ENCODE data around the gene VPS54. TPM values are rescaled to one million over a fixed set of nuclear protein-coding genes. Genes with fewer than 3 reads are reported as not detected.
"Not testable (repeated sequence)": the region's sequence is repeated elsewhere in the genome, so short reads cannot be mapped to it uniquely, and the experiment has no call there.

VPS54 gene
- polyA plus RNA-seq, 3 donors, result 44.5 to 58.5 (median 46.1) TPM

DNA sequence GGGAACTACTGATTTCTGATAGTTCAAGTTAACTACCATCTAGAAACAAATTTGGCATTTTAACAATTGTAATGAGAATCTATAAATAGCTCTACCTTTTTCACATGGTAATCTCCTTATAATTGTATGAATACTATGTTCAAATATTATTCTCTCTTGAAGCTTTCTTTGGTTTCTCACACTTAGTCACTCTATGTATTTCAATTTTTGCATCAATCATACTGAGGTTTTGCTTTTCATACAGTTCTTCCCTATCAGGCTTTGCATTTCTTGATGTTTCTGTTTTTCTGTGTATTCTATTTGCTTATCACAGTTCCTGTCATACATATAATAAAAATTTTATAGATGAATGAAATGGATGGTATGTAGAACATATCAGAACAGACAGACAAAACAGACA is 16.0 kb downstream of the VPS54 start:
- no peak for DNase-seq (ENCODE audit: extremely low read depth in 1 of 11, low read depth in 9 of 11, low spot score in 4 of 11)

GRCh38 chr2:64001382-64002101 is 17.7 kb downstream of the VPS54 start:
- no peak for DNase-seq (ENCODE audit: extremely low read depth in 1 of 11, low read depth in 9 of 11, low spot score in 4 of 11)

GRCh38 chr2:64000630-64001381 is 18.4 kb downstream of the VPS54 start:
- no peak for DNase-seq (ENCODE audit: extremely low read depth in 1 of 11, low read depth in 9 of 11, low spot score in 4 of 11)

GRCh38 chr2:63999049-63999448 is 20.2 kb downstream of the VPS54 start:
- no peak for DNase-seq (ENCODE audit: extremely low read depth in 1 of 11, low read depth in 9 of 11, low spot score in 4 of 11)

GRCh38 chr2:63996582-63997198 is 22.5 kb downstream of the VPS54 start:
- not testable (repeated sequence) for DNase-seq (ENCODE audit: extremely low read depth in 1 of 11, low read depth in 9 of 11, low spot score in 4 of 11)

- not testable (repeated sequence) for DNase-seq (ENCODE audit: extremely low read depth in 1 of 11, low read depth in 9 of 11, low spot score in 4 of 11)
Measured at GRCh38 chr2:63994329-63995070, 24.7 kb downstream of the VPS54 start.

GRCh38 chr2:63993871-63994270 is 25.4 kb downstream of the VPS54 start:
- DNase-seq (ENCODE audit: extremely low read depth in 1 of 11, low read depth in 9 of 11, low spot score in 4 of 11), result no peak

GRCh38 chr2:63993130-63993584 is 26.1 kb downstream of the VPS54 start:
- not testable (repeated sequence) for DNase-seq (ENCODE audit: extremely low read depth in 1 of 11, low read depth in 9 of 11, low spot score in 4 of 11)

DNA sequence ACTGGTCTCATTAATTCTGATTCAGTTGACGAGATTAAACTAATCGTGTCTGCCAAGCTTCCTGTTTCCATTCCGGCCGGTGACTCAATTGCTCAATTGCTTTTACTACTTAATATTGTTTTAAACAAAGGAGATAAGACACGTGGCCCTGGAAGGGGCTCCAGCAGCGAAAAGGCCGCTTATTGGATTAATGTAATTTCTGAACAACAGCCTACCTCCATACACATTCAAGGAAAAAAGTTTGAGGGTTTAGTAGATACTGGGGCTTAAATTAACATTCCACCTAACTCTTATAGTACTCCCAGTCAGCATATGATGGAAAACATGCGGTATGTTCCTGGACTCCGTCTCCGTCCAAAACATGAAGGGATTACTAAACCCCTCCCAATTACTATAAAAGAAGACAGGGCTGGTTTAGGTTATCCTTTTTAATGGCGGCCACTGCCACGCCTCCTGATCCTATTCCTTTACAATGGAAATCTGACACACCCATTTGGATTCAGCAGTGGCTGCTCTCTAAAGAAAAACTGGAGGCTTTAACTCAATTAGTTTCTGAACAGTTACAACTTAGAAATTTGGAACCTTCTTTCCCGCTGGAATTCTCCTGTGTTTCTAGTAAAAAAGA is 27.1 kb downstream of the VPS54 start:
- no peak for DNase-seq (ENCODE audit: extremely low read depth in 1 of 11, low read depth in 9 of 11, low spot score in 4 of 11)

DNA sequence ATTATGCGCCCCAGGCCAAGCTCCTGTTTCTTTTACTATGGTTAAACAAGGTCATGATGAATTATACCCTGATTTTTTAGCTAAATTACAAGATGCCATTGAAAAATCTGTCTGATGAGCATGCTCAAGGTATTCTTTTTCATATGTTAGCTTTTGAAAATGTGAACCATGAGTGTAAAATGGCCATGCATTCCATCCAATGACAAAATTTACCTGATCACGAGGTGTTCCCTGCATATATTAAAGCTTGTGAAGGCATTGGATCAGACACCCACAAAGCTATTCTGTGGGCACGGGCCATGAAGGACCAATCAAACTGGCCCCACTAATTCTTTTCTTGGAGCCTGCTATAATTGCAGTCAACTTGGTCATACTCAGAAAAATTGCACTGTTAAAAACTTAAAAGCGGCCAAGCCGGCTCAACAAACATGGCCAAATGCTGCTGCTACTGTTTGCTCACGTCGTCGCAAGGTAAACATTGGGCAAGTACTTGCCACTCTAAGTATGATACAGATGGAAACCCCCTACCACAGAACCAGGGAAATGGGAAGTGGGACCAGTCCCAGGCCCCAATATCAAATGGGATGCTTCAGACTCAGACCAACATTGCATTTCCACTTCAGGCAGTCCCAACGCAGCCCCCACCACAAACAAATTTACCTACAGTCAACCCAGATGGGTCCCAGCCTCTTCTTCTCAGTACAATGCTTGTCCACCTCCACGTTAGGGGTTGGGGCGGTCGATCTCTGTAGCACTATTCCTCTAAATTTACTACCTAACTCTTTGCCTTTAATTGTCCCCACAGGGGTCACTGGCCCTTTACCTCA is 27.8 kb downstream of the VPS54 start:
- not testable (repeated sequence) for DNase-seq (ENCODE audit: extremely low read depth in 1 of 11, low read depth in 9 of 11, low spot score in 4 of 11)

- DNase-seq (ENCODE audit: extremely low read depth in 1 of 11, low read depth in 9 of 11, low spot score in 4 of 11), result no peak
Measured at GRCh38 chr2:63990072-63990471, 29.2 kb downstream of the VPS54 start.

GRCh38 chr2:63988842-63989436 is 30.3 kb downstream of the VPS54 start:
- not testable (repeated sequence) for DNase-seq (ENCODE audit: extremely low read depth in 1 of 11, low read depth in 9 of 11, low spot score in 4 of 11)

DNA sequence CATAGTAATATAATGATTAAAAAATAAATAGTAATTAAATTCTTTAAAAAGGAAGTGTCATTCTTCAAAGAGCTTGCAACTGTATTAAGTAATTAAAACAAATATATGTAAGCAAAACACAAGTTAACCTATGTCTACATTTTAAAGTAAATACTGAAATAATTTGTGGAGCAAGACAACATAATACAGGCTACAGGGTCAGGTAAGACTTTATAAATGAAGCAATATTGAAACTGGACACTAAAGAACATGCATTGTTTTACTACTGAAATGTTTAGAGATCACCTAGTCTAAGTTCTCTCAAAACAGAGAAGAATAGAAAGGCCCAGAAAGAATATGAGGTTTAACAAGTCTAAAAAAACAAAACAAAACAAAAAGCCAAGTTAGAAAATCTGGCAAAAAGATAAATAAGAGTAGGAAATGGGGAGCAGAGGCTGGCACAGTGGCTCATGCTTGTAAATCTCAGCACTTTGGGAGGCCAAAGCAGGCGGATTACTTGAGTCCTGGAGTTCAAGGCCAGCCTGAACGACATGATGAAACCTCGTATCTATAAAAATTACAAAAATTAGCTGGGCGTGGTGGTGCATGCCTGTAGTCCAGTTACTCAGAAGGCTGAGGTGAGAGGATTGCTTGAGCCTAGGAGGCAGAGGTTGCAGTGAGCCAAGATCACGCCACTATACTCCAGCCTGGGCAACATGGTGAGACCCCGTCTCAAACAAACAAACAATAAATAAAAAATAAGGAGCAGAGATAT is 34.4 kb downstream of the VPS54 start:
- DNase-seq (ENCODE audit: extremely low read depth in 1 of 11, low read depth in 9 of 11, low spot score in 4 of 11), result no peak

GRCh38 chr2:63983986-63984605 is 35.1 kb downstream of the VPS54 start:
- no peak for DNase-seq (ENCODE audit: extremely low read depth in 1 of 11, low read depth in 9 of 11, low spot score in 4 of 11)

- DNase-seq (ENCODE audit: extremely low read depth in 1 of 11, low read depth in 9 of 11, low spot score in 4 of 11), result no peak
Measured at GRCh38 chr2:63982335-63982734, 36.9 kb downstream of the VPS54 start.

DNA sequence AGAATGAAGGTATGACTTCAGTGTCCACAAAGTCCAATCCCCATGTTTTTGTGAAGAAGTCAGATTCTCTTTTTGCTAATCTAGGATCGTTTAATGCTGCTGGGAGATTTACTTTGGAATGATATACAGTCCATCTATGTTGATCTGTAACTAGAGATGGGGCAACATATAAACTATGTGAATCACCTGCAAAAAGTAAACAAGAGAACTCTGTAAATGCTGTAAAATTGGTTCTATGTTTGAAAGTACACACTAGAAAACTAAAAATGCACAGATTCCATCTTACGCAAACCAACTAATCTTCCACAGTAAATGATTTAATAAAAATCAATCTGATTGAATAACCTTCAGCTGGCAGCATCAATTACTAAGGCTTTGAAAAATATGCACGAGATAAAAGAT is 37.5 kb downstream of the VPS54 start:
- DNase-seq (ENCODE audit: extremely low read depth in 1 of 11, low read depth in 9 of 11, low spot score in 4 of 11), result no peak

GRCh38 chr2:63980794-63981193 is 38.4 kb downstream of the VPS54 start:
- DNase-seq (ENCODE audit: extremely low read depth in 1 of 11, low read depth in 9 of 11, low spot score in 4 of 11), result no peak
